Measurements from ENCODE around the gene CUX1.

The CUX1 gene

DNA sequence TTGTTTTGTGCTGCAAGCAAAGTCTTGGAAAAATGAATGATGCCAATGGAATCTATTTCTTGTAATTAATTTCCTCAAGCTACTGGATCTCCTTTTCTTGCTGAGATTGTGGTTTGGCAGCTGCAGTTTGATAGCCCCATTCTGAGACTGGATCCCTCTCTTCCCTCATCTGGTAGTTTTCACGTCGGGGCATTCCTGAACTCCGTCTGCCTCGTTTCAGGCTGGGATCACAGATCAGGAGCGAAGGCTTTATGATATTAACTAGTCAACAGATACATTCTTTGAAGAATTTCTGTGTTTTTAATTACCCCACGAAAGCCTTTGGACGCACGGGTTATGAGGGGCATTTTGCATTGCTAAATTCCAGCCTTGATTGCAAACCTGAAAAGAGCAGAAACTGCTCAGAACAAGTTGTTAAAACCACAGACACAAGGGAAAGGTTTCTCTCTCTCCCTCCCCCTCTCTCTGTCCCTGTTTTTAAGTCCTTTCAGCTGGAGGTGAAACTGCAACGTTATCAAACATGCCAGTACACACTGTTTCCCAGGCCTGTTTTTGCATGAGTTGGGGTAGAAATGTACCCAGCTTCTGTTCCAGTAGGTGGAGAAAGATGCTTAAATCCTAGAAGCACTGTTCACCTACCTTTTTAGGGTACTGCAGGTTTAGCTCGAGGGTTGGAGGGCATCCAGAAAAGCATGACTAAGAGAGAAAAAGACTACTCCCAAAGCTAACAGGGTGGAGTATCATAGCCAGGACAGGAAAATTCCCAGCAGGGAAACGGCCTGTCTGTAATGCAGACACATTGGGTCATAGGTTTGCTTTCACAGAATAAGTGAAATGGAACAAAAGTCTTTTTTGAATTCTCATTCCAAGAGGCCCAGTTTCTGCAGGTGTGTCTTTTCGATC is 124.3 kb downstream of the CUX1 start:
- DNase-seq: peak; percentile 83

GRCh38 chr7:101942603-101943210 is 125.3 kb downstream of the CUX1 start:
- DNase-seq: no peak

GRCh38 chr7:101943306-101943705 is 125.9 kb downstream of the CUX1 start:
- DNase-seq: no peak

GRCh38 chr7:101943889-101944600 is 126.6 kb downstream of the CUX1 start:
- no peak for DNase-seq

- no peak for DNase-seq
These were observed 127.2 kb downstream of the CUX1 start for GRCh38 chr7:101944611-101945010.

DNA sequence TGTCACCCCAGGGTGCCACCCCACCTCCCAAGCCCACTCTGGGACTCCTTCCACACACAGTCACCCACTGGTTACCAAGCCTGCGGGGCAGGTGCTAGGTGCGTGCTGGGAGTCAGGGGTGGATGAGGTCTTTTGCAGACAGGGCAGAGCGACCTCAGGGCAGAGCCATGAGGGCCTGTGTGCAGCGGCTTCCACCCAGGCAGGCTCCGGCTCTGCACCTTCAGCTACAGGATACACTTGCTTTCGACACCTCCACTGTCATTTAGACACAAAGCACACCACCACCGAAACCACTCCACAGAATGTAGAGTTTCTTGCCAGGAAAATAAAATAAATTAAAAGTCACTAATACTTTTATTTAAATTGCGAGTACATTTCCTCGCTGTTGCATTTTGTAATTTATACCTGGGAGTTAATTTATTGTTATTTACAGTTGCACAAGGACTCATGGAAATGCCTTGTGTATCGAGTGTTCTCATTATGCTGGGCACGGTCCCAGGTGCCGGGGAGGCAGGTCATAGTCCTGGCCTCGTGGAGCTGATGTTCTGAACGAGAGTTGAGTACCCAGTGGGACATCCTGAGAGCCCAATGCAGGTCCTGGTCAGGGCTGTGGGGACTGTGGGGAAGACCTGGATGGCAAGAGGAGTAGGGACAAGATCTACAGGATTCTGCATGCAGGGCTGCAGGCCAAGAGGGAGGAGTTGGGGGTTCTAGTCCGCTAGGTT is 127.8 kb downstream of the CUX1 start:
- DNase-seq: no peak

- peak; percentile 47 for DNase-seq
These were observed 130.5 kb downstream of the CUX1 start for GRCh38 chr7:101947899-101948298.

GRCh38 chr7:101948650-101949049 is 131.2 kb downstream of the CUX1 start:
- no peak for DNase-seq

GRCh38 chr7:101950450-101951119 is 133.2 kb downstream of the CUX1 start:
- DNase-seq: peak; percentile 68

- DNase-seq: no peak
These were observed 134.3 kb downstream of the CUX1 start for GRCh38 chr7:101951757-101952156.

- DNase-seq: peak; percentile 94
These were observed 135.2 kb downstream of the CUX1 start for GRCh38 chr7:101952355-101953247.

GRCh38 chr7:101953248-101953819 is 135.9 kb downstream of the CUX1 start:
- peak; percentile 84 for DNase-seq

- no peak for DNase-seq
These were observed 137.1 kb downstream of the CUX1 start for GRCh38 chr7:101954499-101954898.

DNA sequence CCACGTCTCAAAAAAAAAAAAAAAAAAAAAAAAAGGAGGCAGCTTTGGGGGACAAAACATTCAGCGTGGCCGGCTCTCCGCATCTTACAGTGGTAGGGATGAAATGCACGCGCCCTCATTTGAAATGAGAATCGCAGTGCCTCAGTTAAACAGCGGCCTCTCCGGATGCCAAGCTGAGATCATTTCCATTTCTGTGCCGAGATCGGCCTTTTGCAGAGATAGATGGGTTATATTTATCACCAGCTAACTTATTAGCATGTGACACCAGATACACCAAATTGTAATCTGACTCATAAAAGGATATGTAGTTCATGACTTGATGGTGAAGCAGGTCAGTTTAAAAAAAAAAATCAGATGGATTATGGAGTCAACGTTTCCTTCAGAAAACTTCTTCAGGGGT is 138.7 kb downstream of the CUX1 start:
- no peak for DNase-seq

DNA sequence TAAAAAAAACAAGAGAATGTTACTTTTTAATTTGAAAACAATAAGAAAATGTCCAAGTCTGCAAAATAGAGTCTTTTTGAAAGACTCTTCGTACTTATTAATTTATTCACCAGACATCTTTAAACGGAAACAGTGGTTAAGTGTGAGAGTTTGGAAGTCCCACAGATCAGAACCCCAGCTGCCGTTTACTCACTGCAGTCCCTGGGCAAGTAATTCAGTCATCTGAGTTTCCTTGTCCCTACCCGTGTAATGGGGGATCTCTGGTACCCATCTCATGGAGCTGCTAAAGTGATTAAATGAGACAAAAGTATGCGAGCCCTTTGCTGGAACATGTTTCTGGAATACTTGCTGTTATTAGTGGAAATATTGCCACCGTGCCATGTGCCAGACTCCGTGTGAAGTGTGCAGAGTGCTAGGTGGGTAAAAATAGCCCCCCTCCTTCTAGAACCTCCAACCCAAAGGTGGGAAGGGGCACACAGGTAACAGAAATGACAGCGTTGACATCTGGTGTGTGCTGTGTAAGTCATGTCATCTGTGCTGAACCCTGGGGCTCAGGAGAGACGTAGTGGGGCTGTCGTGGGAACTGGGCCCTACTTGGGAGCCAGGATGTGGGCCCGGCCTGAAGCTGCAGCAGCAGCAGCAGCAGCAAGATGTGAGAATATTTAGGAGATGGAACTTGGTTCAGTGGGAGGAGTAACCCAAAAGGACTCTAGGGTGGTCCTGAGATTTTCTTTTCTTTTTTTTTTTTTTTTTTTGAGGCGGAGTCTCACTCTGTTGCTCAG is 140.5 kb downstream of the CUX1 start:
- DNase-seq: no peak

- no peak for DNase-seq
These were observed 141.9 kb downstream of the CUX1 start for GRCh38 chr7:101959342-101959741.

DNA sequence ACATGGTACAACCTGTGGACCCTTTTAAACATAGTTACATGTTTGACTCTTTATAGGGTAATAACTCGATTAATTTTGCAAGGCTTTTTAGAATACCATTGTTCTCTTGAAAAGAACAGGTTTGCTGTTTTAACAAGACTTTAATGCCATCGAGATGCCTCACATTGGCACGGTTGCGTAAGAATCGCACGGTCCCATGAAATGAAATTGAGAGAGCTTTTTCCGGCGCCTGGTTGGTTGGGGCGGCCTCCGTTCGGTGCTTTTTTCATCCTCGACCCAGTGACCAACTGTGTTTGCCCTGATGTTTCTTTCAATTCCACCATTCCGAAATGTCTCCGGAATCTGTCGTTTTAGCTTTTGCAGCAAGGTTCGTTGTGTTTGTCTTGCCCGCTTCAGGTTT is 142.4 kb downstream of the CUX1 start:
- no peak for DNase-seq

DNA sequence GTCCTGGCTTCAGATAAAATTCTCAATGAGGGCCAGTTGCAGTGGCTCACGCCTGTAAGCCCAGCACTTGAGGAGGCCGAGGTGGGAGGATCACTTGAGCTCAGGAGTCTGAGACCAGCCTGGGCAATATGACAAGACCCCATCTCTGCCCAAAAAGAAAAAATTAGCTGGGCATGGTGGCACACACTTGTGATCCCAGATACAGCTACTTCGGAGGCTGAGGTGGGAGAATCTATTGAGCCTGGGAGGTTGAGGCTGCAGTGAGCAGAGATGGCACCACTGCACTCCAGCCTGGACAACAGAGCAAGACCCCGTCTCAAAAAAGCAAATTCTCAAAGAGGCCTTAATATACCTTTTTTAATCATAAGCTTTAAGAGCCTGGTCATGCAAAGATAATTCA is 142.9 kb downstream of the CUX1 start:
- DNase-seq: no peak

DNA sequence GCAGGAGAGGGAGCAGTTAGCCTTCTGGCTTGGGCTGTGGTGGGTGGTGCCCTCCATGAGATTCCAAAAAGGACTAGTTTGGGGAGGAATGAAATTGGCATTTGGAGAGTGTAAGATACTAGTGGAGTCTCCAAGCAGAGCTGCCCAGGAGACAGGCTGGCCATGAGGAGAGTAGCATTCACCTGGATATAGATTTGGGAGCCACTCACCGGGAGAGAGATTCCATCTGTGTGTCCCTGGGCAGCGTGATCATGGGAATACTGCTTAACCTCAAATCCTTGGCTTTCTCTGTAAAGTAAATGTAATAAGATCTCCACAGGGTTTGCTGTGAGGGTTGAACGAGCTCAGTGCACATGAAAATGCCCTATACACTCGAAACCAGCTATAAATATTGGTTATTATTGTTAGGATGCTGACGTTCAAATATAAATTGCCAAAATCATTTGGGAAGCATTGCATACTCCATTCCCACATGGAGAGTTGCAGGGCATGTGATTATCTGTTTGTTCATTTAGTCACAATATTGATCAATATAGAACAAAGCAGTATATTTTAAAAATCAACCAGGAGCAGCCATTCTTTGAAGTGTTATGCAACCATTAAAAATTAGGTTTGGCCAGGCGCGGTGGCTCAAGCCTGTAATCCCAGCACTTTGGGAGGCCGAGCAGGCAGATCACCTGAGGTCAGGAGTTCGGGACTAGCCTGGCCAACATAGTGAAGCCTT is 143.7 kb downstream of the CUX1 start:
- no peak for DNase-seq

DNA sequence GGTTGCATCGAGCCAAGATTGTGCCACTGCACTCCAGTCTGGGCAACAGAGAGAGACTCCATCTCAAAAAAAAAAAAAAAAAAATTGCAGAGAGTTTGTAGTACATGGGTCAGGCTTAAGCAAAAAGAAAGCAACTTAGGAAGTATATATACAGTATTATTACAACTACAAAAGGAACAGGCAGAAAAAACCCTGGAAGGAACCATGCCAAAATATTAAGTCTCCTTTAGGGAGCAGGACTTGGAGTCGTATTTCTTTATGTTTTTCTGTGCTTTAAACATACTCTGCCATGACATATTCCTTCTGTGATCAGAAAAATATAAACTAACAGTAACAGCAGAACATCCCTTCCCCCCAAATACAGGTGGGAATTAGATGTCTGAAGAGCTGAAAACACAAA is 144.4 kb downstream of the CUX1 start:
- no peak for DNase-seq
